GM12801 (cell line): ENCODE data around the gene INHBA.

ENCODE experiments used
- CTCF ChIP-seq: IDR thresholded peaks from one replicate; pipeline ENCODE4 v1.5.1; 2011; ENCODE audit warnings: control low read depth; ENCODE audit not compliant: insufficient read length; ENCODE audit errors: extremely low read depth

INHBA gene

GRCh38 chr7:41694495-41694894 lies 8.4 kb downstream of the INHBA start:
- TF ChIP-seq CTCF, result no peak

- TF ChIP-seq CTCF, result no peak
Measured at GRCh38 chr7:41693150-41693997, 9.5 kb downstream of the INHBA start.

- TF ChIP-seq CTCF, result no peak
Measured at GRCh38 chr7:41692251-41692650, 10.6 kb downstream of the INHBA start.

- TF ChIP-seq CTCF, result no peak
Measured at GRCh38 chr7:41691286-41692190, 11.4 kb downstream of the INHBA start.

- no peak for TF ChIP-seq CTCF
Measured at GRCh38 chr7:41689815-41690214, 13.1 kb downstream of the INHBA start.

GRCh38 chr7:41688906-41689305 lies 14.0 kb downstream of the INHBA start:
- TF ChIP-seq CTCF, result no peak

- no peak for TF ChIP-seq CTCF
Measured at GRCh38 chr7:41688012-41688625, 14.8 kb downstream of the INHBA start.
